SK-N-SH treated with all-trans-retinoic acid at 6 μM for 48 hours (cell line): Measurements from ENCODE around the gene SH3RF1.

Experiments used
- ESRRG ChIP-seq: fragments of 250-450 bp; sonication (Bioruptor Pico); IDR thresholded peaks from 2 replicates; pipeline ENCODE4 v1.6.1; 2021; ENCODE audit warnings: mild to moderate bottlenecking
- OSR1 ChIP-seq: fragments of 250-450 bp; sonication (Bioruptor Pico); IDR thresholded peaks from 2 replicates; pipeline ENCODE4 v1.8.0; 2022; ENCODE audit warnings: moderate library complexity, mild to moderate bottlenecking, inconsistent platforms
- PPARA ChIP-seq: fragments of 250-450 bp; sonication (Bioruptor Pico); IDR thresholded peaks from 2 replicates; pipeline ENCODE4 v1.5.0; 2020; ENCODE audit warnings: mild to moderate bottlenecking, borderline replicate concordance
- TOX ChIP-seq: fragments of 250-450 bp; sonication (Bioruptor Pico); IDR thresholded peaks from 2 replicates; pipeline ENCODE4 v1.8.0; 2021; ENCODE audit warnings: mild to moderate bottlenecking, moderate library complexity, borderline replicate concordance
- ZC3H10 ChIP-seq: fragments of 250-450 bp; sonication (Bioruptor Pico); IDR thresholded peaks from 2 replicates; pipeline ENCODE4 v1.5.1; 2021; ENCODE audit warnings: mild to moderate bottlenecking, moderate library complexity
- ZFP3 ChIP-seq: fragments of 250-450 bp; sonication (Bioruptor Pico); IDR thresholded peaks from 2 replicates; pipeline ENCODE4 v1.5.0; 2020; ENCODE audit warnings: mild to moderate bottlenecking, moderate library complexity
- ZFP30 ChIP-seq: fragments of 450-650 bp; formaldehyde crosslinking; IDR thresholded peaks from 2 replicates; pipeline ENCODE4 v1.5.0; 2022; ENCODE audit warnings: mild to moderate bottlenecking, moderate library complexity
- ZNF8 ChIP-seq: fragments of 450-650 bp; formaldehyde crosslinking; IDR thresholded peaks from 2 replicates; pipeline ENCODE4 v1.5.0; 2020; ENCODE audit warnings: mild to moderate bottlenecking, moderate library complexity
- TF ChIP-seq, protein P1 (sequence below): fragments of 250-450 bp; sonication (Bioruptor Pico); IDR thresholded peaks from 2 replicates; pipeline ENCODE4 v1.5.1; 2021; ENCODE audit warnings: mild to moderate bottlenecking, moderate library complexity
- TF ChIP-seq, protein P2 (sequence below): fragments of 250-450 bp; sonication (Bioruptor Pico); IDR thresholded peaks from 2 replicates; pipeline ENCODE4 v1.8.0; 2020; ENCODE audit warnings: mild to moderate bottlenecking, moderate library complexity, borderline replicate concordance
- TF ChIP-seq, protein P3 (sequence below): fragments of 250-450 bp; sonication (Bioruptor Pico); IDR thresholded peaks from 2 replicates; pipeline ENCODE4 v1.5.0; 2020; ENCODE audit warnings: mild to moderate bottlenecking, moderate library complexity

DNA sequence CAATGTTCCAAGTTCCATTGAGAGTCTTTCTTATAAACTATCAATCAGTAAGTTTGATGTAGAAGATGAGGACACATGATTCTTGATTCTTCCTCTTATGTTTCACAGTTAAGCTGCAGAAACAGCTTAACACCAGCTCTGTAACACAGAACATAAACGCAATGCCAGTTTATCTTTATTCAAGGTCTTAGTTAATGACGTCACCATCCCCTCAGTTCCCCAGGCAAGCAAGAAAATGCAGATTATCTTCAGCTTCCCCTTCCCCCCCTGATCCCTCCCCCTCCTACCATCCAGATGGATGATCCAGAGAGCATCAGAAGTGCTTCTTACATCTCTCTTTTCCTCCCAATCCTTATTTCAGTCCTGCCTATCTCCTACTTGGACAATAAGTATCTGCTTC lies 4.4 kb upstream of the SH3RF1 start:
- no peak for TF ChIP-seq OSR1 (CRISPR knock-in tag)
- TF ChIP-seq ZFP3, result no peak
- TF ChIP-seq, protein P1, sequence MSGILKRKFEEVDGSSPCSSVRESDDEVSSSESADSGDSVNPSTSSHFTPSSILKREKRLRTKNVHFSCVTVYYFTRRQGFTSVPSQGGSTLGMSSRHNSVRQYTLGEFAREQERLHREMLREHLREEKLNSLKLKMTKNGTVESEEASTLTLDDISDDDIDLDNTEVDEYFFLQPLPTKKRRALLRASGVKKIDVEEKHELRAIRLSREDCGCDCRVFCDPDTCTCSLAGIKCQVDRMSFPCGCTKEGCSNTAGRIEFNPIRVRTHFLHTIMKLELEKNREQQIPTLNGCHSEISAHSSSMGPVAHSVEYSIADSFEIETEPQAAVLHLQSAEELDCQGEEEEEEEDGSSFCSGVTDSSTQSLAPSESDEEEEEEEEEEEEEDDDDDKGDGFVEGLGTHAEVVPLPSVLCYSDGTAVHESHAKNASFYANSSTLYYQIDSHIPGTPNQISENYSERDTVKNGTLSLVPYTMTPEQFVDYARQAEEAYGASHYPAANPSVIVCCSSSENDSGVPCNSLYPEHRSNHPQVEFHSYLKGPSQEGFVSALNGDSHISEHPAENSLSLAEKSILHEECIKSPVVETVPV, result no peak
- TF ChIP-seq ZC3H10, result no peak
- TF ChIP-seq TOX (CRISPR knock-in tag), result no peak
- TF ChIP-seq ESRRG (CRISPR knock-in tag), result no peak
- TF ChIP-seq, protein P2, sequence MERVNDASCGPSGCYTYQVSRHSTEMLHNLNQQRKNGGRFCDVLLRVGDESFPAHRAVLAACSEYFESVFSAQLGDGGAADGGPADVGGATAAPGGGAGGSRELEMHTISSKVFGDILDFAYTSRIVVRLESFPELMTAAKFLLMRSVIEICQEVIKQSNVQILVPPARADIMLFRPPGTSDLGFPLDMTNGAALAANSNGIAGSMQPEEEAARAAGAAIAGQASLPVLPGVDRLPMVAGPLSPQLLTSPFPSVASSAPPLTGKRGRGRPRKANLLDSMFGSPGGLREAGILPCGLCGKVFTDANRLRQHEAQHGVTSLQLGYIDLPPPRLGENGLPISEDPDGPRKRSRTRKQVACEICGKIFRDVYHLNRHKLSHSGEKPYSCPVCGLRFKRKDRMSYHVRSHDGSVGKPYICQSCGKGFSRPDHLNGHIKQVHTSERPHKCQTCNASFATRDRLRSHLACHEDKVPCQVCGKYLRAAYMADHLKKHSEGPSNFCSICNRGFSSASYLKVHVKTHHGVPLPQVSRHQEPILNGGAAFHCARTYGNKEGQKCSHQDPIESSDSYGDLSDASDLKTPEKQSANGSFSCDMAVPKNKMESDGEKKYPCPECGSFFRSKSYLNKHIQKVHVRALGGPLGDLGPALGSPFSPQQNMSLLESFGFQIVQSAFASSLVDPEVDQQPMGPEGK (CRISPR knock-in tag), result no peak
- TF ChIP-seq PPARA (CRISPR knock-in tag), result no peak
- TF ChIP-seq, protein P3, sequence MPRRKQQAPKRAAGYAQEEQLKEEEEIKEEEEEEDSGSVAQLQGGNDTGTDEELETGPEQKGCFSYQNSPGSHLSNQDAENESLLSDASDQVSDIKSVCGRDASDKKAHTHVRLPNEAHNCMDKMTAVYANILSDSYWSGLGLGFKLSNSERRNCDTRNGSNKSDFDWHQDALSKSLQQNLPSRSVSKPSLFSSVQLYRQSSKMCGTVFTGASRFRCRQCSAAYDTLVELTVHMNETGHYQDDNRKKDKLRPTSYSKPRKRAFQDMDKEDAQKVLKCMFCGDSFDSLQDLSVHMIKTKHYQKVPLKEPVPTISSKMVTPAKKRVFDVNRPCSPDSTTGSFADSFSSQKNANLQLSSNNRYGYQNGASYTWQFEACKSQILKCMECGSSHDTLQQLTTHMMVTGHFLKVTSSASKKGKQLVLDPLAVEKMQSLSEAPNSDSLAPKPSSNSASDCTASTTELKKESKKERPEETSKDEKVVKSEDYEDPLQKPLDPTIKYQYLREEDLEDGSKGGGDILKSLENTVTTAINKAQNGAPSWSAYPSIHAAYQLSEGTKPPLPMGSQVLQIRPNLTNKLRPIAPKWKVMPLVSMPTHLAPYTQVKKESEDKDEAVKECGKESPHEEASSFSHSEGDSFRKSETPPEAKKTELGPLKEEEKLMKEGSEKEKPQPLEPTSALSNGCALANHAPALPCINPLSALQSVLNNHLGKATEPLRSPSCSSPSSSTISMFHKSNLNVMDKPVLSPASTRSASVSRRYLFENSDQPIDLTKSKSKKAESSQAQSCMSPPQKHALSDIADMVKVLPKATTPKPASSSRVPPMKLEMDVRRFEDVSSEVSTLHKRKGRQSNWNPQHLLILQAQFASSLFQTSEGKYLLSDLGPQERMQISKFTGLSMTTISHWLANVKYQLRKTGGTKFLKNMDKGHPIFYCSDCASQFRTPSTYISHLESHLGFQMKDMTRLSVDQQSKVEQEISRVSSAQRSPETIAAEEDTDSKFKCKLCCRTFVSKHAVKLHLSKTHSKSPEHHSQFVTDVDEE (CRISPR knock-in tag), result no peak
- no peak for TF ChIP-seq ZFP30
- TF ChIP-seq ZNF8 (CRISPR knock-in tag), result no peak
